HepG2 (cell line): ENCODE measurements around the gene RFXANK. TPM values are rescaled to one million over a fixed set of nuclear protein-coding genes. Genes with fewer than 3 reads are reported as not detected.

ENCODE experiments used
- CREM ChIP-seq, 2 experiments: sonication (generic) in 1 of 2; formaldehyde crosslinking in 1 of 2; IDR thresholded peaks; 2 replicates each; pipeline versions ENCODE4 v1.4.0 to v1.6.1; 2016 to 2020; ENCODE audit warnings: antibody characterized with exemption in 1 of 2, mild to moderate bottlenecking in 1 of 2, missing genetic modification reagents in 1 of 2
- ETV5 ChIP-seq: IDR thresholded peaks from 2 replicates; pipeline ENCODE4 v1.6.1; 2018; ENCODE audit warnings: missing biosample characterization, missing genetic modification reagents, inconsistent platforms, borderline replicate concordance
- HOXA7 ChIP-seq: sonication (generic); formaldehyde crosslinking; IDR thresholded peaks from 2 replicates; pipeline ENCODE4 v1.8.1; 2022; ENCODE audit warnings: mild to moderate bottlenecking, missing genetic modification reagents, moderate library complexity
- MATR3 ChIP-seq: sonication (generic); formaldehyde crosslinking; IDR thresholded peaks from 2 replicates; pipeline ENCODE4 v1.4.0; 2020; ENCODE audit warnings: missing genetic modification reagents
- MEIS2 ChIP-seq: sonication (generic); formaldehyde crosslinking; IDR thresholded peaks from 2 replicates; pipeline ENCODE4 v1.9.0; 2021; ENCODE audit warnings: mild to moderate bottlenecking, missing genetic modification reagents
- PHF21A ChIP-seq: sonication (generic); formaldehyde crosslinking; IDR thresholded peaks from 2 replicates; pipeline ENCODE4 v1.5.0; 2020; ENCODE audit warnings: mild to moderate bottlenecking, missing genetic modification reagents
- RFX5 ChIP-seq: IDR thresholded peaks from 2 replicates; pipeline ENCODE4 v1.6.1; 2011; ENCODE audit warnings: low read depth, low read length, improper control_type of control experiment
- RNF2 ChIP-seq: fragments of 450-650 bp; conservative IDR thresholded peaks from 2 replicates; pipeline ENCODE4 v1.6.1; 2016; ENCODE audit warnings: low read depth
- SOX6 ChIP-seq, 2 experiments: fragments of 450-650 bp in 1 of 2; sonication (generic) in 1 of 2; formaldehyde crosslinking in 1 of 2; IDR thresholded peaks; 2 replicates each; pipeline versions ENCODE4 v1.4.0 to v1.6.1; 2017 to 2020; ENCODE audit warnings: antibody characterized with exemption in 1 of 2, mild to moderate bottlenecking in 1 of 2, missing genetic modification reagents in 1 of 2
- ZFP90 ChIP-seq: sonication (generic); formaldehyde crosslinking; IDR thresholded peaks from 2 replicates; pipeline ENCODE4 v1.8.0; 2022; ENCODE audit warnings: missing genetic modification reagents, mild to moderate bottlenecking, inconsistent platforms, borderline replicate concordance
- ZNF468 ChIP-seq: sonication (generic); formaldehyde crosslinking; IDR thresholded peaks from 2 replicates; pipeline ENCODE4 v1.8.0; 2022; ENCODE audit warnings: mild to moderate bottlenecking, moderate library complexity, missing genetic modification reagents
- ZNF782 ChIP-seq: sonication (generic); formaldehyde crosslinking; IDR thresholded peaks from 2 replicates; pipeline ENCODE4 v1.4.0; 2020; ENCODE audit warnings: missing genetic modification reagents, mild to moderate bottlenecking, borderline replicate concordance
- polyA plus RNA-seq, 8 experiments: library from polyadenylated mRNA; depleted of rRNA in 3 of 8; stranded (reverse) in 7 of 8; unstranded in 1 of 8; fragments of >200 nt; fragmentation: Illumina TruSeq in 4 of 8; extraction: Trizol in 4 of 8; gene quantifications; 2 replicates each; pipeline versions ENCODE4 v1.2.1 to v1.2.3, GENCODE V29; 2011 to 2016; ENCODE audit warnings: low read depth in 4 of 8, missing spikeins in 1 of 8, mixed read lengths in 1 of 8; ENCODE audit not compliant: insufficient read depth in 1 of 8
- total RNA-seq, 5 experiments: library from RNA; depleted of rRNA; stranded (reverse); fragments of >200 nt; fragmentation: Illumina TruSeq; extraction: Trizol; gene quantifications; 2 replicates each; pipeline ENCODE4 v1.2.3, GENCODE V29; 2016; ENCODE audit warnings: low read depth in 1 of 5
- TF ChIP-seq, protein P1 (sequence below): sonication (generic); formaldehyde crosslinking; IDR thresholded peaks from 2 replicates; pipeline ENCODE4 v1.5.0; 2020; ENCODE audit warnings: mild to moderate bottlenecking, missing genetic modification reagents
- TF ChIP-seq, protein P2 (sequence below): IDR thresholded peaks from 2 replicates; pipeline ENCODE4 v1.6.1; 2016; ENCODE audit warnings: low read depth, missing genetic modification reagents, missing compliant biosample characterization
- TF ChIP-seq, protein P3 (sequence below): IDR thresholded peaks from 2 replicates; pipeline ENCODE4 v1.6.1; 2012; ENCODE audit warnings: inconsistent platforms
- TF ChIP-seq, protein P4 (sequence below): sonication (generic); formaldehyde crosslinking; IDR thresholded peaks from 2 replicates; pipeline ENCODE4 v1.5.0; 2020; ENCODE audit warnings: mild to moderate bottlenecking, missing genetic modification reagents, moderate library complexity
- TF ChIP-seq, protein P5 (sequence below): sonication (generic); formaldehyde crosslinking; IDR thresholded peaks from 2 replicates; pipeline ENCODE4 v1.5.0; 2020; ENCODE audit warnings: mild to moderate bottlenecking, missing genetic modification reagents

RFXANK gene
- total and polyA plus RNA-seq, 2 of the 13 experiments (the other 11 are each of a cell fraction or from before 2014, with no cell fraction given) = 49.9 to 80.7 TPM

DNA sequence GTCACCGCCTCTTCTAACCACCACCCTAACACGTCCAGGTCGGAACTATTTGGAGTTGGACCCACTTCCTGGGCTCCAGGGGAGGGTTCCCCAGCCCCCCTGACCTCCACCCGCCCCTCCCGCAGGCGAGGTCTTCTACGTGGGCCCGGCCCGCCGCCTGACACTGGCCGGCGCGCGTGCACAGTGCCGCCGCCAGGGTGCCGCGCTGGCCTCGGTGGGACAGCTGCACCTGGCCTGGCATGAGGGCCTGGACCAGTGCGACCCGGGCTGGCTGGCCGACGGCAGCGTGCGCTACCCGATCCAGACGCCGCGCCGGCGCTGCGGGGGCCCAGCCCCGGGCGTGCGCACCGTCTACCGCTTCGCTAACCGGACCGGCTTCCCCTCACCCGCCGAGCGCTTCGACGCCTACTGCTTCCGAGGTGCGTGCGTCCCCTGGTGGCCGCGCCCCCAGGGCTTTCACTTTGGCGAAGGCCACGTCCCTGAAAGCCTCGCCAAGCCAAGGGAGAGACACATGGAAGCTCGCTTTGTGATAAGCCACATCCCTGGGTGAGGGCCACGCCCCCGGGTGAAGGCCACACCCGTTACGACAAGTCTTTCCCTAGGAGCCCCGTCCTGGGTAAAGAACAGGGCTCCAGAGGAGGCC is 32.9 kb downstream of the RFXANK start (continued):
- TF ChIP-seq, protein P1, sequence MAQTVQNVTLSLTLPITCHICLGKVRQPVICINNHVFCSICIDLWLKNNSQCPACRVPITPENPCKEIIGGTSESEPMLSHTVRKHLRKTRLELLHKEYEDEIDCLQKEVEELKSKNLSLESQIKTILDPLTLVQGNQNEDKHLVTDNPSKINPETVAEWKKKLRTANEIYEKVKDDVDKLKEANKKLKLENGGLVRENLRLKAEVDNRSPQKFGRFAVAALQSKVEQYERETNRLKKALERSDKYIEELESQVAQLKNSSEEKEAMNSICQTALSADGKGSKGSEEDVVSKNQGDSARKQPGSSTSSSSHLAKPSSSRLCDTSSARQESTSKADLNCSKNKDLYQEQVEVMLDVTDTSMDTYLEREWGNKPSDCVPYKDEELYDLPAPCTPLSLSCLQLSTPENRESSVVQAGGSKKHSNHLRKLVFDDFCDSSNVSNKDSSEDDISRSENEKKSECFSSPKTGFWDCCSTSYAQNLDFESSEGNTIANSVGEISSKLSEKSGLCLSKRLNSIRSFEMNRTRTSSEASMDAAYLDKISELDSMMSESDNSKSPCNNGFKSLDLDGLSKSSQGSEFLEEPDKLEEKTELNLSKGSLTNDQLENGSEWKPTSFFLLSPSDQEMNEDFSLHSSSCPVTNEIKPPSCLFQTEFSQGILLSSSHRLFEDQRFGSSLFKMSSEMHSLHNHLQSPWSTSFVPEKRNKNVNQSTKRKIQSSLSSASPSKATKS (CRISPR knock-in tag) = no peak
- TF ChIP-seq MEIS2 (CRISPR knock-in tag) (no peak), CREM (IDR thresholded peaks at IDR 0.05) (no peak), CREM (CRISPR knock-in tag; IDR thresholded peaks at IDR 0.05) (no peak), HOXA7 (CRISPR knock-in tag) (no peak), ZFP90 (no peak), RNF2 (peak; percentile 96), ETV5 (CRISPR knock-in tag) (peak; percentile 50; the same call in 1 of the 2 replicates), RFX5 (no peak), PHF21A (CRISPR knock-in tag) (no peak), MATR3 (CRISPR knock-in tag) (no peak), ZNF468 (CRISPR knock-in tag) (no peak), ZNF782 (CRISPR knock-in tag) (peak; percentile 80; the same call in 1 of the 2 replicates), SOX6 (IDR thresholded peaks at IDR 0.05) (no peak), SOX6 (CRISPR knock-in tag; IDR thresholded peaks at IDR 0.05) (0 out of 2 replicates have a peak, but pooled peaks have one; percentile 17)
- TF ChIP-seq, protein P2, sequence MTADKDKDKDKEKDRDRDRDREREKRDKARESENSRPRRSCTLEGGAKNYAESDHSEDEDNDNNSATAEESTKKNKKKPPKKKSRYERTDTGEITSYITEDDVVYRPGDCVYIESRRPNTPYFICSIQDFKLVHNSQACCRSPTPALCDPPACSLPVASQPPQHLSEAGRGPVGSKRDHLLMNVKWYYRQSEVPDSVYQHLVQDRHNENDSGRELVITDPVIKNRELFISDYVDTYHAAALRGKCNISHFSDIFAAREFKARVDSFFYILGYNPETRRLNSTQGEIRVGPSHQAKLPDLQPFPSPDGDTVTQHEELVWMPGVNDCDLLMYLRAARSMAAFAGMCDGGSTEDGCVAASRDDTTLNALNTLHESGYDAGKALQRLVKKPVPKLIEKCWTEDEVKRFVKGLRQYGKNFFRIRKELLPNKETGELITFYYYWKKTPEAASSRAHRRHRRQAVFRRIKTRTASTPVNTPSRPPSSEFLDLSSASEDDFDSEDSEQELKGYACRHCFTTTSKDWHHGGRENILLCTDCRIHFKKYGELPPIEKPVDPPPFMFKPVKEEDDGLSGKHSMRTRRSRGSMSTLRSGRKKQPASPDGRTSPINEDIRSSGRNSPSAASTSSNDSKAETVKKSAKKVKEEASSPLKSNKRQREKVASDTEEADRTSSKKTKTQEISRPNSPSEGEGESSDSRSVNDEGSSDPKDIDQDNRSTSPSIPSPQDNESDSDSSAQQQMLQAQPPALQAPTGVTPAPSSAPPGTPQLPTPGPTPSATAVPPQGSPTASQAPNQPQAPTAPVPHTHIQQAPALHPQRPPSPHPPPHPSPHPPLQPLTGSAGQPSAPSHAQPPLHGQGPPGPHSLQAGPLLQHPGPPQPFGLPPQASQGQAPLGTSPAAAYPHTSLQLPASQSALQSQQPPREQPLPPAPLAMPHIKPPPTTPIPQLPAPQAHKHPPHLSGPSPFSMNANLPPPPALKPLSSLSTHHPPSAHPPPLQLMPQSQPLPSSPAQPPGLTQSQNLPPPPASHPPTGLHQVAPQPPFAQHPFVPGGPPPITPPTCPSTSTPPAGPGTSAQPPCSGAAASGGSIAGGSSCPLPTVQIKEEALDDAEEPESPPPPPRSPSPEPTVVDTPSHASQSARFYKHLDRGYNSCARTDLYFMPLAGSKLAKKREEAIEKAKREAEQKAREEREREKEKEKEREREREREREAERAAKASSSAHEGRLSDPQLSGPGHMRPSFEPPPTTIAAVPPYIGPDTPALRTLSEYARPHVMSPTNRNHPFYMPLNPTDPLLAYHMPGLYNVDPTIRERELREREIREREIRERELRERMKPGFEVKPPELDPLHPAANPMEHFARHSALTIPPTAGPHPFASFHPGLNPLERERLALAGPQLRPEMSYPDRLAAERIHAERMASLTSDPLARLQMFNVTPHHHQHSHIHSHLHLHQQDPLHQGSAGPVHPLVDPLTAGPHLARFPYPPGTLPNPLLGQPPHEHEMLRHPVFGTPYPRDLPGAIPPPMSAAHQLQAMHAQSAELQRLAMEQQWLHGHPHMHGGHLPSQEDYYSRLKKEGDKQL (CRISPR knock-in tag) = peak; percentile 11; the same call in 1 of the 2 replicates
- TF ChIP-seq, protein P3, sequence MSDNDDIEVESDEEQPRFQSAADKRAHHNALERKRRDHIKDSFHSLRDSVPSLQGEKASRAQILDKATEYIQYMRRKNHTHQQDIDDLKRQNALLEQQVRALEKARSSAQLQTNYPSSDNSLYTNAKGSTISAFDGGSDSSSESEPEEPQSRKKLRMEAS = peak; percentile 90
- TF ChIP-seq, protein P4, sequence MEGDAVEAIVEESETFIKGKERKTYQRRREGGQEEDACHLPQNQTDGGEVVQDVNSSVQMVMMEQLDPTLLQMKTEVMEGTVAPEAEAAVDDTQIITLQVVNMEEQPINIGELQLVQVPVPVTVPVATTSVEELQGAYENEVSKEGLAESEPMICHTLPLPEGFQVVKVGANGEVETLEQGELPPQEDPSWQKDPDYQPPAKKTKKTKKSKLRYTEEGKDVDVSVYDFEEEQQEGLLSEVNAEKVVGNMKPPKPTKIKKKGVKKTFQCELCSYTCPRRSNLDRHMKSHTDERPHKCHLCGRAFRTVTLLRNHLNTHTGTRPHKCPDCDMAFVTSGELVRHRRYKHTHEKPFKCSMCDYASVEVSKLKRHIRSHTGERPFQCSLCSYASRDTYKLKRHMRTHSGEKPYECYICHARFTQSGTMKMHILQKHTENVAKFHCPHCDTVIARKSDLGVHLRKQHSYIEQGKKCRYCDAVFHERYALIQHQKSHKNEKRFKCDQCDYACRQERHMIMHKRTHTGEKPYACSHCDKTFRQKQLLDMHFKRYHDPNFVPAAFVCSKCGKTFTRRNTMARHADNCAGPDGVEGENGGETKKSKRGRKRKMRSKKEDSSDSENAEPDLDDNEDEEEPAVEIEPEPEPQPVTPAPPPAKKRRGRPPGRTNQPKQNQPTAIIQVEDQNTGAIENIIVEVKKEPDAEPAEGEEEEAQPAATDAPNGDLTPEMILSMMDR (CRISPR knock-in tag) = peak; percentile 93
- TF ChIP-seq, protein P5, sequence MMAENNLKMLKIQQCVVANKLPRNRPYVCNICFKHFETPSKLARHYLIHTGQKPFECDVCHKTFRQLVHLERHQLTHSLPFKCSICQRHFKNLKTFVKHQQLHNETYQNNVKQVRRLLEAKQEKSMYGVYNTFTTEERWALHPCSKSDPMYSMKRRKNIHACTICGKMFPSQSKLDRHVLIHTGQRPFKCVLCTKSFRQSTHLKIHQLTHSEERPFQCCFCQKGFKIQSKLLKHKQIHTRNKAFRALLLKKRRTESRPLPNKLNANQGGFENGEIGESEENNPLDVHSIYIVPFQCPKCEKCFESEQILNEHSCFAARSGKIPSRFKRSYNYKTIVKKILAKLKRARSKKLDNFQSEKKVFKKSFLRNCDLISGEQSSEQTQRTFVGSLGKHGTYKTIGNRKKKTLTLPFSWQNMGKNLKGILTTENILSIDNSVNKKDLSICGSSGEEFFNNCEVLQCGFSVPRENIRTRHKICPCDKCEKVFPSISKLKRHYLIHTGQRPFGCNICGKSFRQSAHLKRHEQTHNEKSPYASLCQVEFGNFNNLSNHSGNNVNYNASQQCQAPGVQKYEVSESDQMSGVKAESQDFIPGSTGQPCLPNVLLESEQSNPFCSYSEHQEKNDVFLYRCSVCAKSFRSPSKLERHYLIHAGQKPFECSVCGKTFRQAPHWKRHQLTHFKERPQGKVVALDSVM (CRISPR knock-in tag) = peak; percentile 54; the same call in 1 of the 2 replicates
